ENCODE measurements around the gene RPL19.

RPL19 gene

GRCh38 chr17:39223907-39224777 is 24.1 kb downstream of the RPL19 start:
- no peak for DNase-seq (ENCODE audit: low read depth in 2 of 2)

GRCh38 chr17:39224778-39225307 is 24.8 kb downstream of the RPL19 start:
- DNase-seq (ENCODE audit: low read depth in 2 of 2) = no peak

- DNase-seq (ENCODE audit: low read depth in 2 of 2) = no peak
Measured at GRCh38 chr17:39225308-39225958, 25.4 kb downstream of the RPL19 start, which contains the start of gene STAC2. Gene STAC2 (minus strand): TSS chr17:39225945. CDS start chr17:39225502, 443 bp downstream.

- peak; percentile 23 to 63 for DNase-seq (ENCODE audit: low read depth in 2 of 2)
Measured at GRCh38 chr17:39225959-39226683, 26.0 kb downstream of the RPL19 start.

- DNase-seq (ENCODE audit: low read depth in 2 of 2) = no peak
Measured at GRCh38 chr17:39227364-39227919, 27.4 kb downstream of the RPL19 start.

GRCh38 chr17:39229274-39229913 is 29.3 kb downstream of the RPL19 start:
- no peak for DNase-seq (ENCODE audit: low read depth in 2 of 2)

GRCh38 chr17:39230361-39230760 is 30.3 kb downstream of the RPL19 start:
- DNase-seq (ENCODE audit: low read depth in 2 of 2) = no peak

- DNase-seq (ENCODE audit: low read depth in 2 of 2) = no peak
Measured at GRCh38 chr17:39231091-39231561, 31.0 kb downstream of the RPL19 start.

- peak; percentile 33 to 48 for DNase-seq (ENCODE audit: low read depth in 2 of 2)
Measured at GRCh38 chr17:39231591-39232551, 31.8 kb downstream of the RPL19 start.

GRCh38 chr17:39235555-39236449 is 35.7 kb downstream of the RPL19 start:
- no peak for DNase-seq (ENCODE audit: low read depth in 2 of 2)

GRCh38 chr17:39236450-39236927 is 36.4 kb downstream of the RPL19 start:
- no peak for DNase-seq (ENCODE audit: low read depth in 2 of 2)

GRCh38 chr17:39236981-39237441 is 36.9 kb downstream of the RPL19 start:
- no peak for DNase-seq (ENCODE audit: low read depth in 2 of 2)

GRCh38 chr17:39237586-39237985 is 37.5 kb downstream of the RPL19 start:
- DNase-seq (ENCODE audit: low read depth in 2 of 2) = no peak

GRCh38 chr17:39238311-39238972 is 38.4 kb downstream of the RPL19 start:
- peak; percentile 74 to 79 for DNase-seq (ENCODE audit: low read depth in 2 of 2)

- peak; percentile 40 to 43 for DNase-seq (ENCODE audit: low read depth in 2 of 2)
Measured at GRCh38 chr17:39239640-39240314, 39.7 kb downstream of the RPL19 start.

- DNase-seq (ENCODE audit: low read depth in 2 of 2) = no peak
Measured at GRCh38 chr17:39240631-39241030, 40.5 kb downstream of the RPL19 start.

- DNase-seq (ENCODE audit: low read depth in 2 of 2) = no peak
Measured at GRCh38 chr17:39243155-39243554, 43.1 kb downstream of the RPL19 start.
